OCI-LY3 (cell line): ENCODE measurements around the gene PROB1.

Source experiments
- CTCF ChIP-seq: fragments of 200-600, 300-600 bp; sonication (generic); IDR thresholded peaks from 2 replicates; pipeline ENCODE4 v1.5.1; 2014; ENCODE audit warnings: antibody characterized with exemption, low read length, low read depth
- EZH2phosphoT487 ChIP-seq: fragments of 200-600 bp; shearing (Covaris generic); IDR thresholded peaks from 2 replicates; pipeline ENCODE4 v1.6.1; 2018; ENCODE audit warnings: antibody characterized with exemption, mixed run types, low read depth

GRCh38 chr5:139413963-139414362, 19.1 kb upstream of the PROB1 start:
- TF ChIP-seq CTCF (no peak), EZH2phosphoT487 (no peak)
